GM12801 (cell line): ENCODE results near the gene DRP2.

Experiments used
- CTCF ChIP-seq: IDR thresholded peaks from one replicate; pipeline ENCODE4 v1.5.1; 2011; ENCODE audit warnings: control low read depth; ENCODE audit not compliant: insufficient read length; ENCODE audit errors: extremely low read depth

DRP2 gene

GRCh38 chrX:101257448-101258258 lies 38.1 kb downstream of the DRP2 start:
- no peak for TF ChIP-seq CTCF

- TF ChIP-seq CTCF, result no peak
These were observed 38.6 kb downstream of the DRP2 start for GRCh38 chrX:101258259-101258581.

- TF ChIP-seq CTCF, result no peak
These were observed 40.8 kb downstream of the DRP2 start for GRCh38 chrX:101260435-101260834.

GRCh38 chrX:101262590-101262989 lies 43.0 kb downstream of the DRP2 start:
- TF ChIP-seq CTCF, result no peak

- no peak for TF ChIP-seq CTCF
These were observed 44.2 kb downstream of the DRP2 start for GRCh38 chrX:101263766-101264165.

- no peak for TF ChIP-seq CTCF
These were observed 46.4 kb downstream of the DRP2 start for GRCh38 chrX:101265869-101266428.

GRCh38 chrX:101274198-101274597 lies 54.6 kb downstream of the DRP2 start:
- TF ChIP-seq CTCF, result no peak

GRCh38 chrX:101276238-101276637 lies 56.7 kb downstream of the DRP2 start:
- TF ChIP-seq CTCF, result no peak
